HepG2 (cell line): ENCODE results near the gene PCSK5. TPM values are rescaled to one million over a fixed set of nuclear protein-coding genes. Genes with fewer than 3 reads are reported as not detected.

ENCODE experiments used
- ATAC-seq: fragments of 200-7000 bp; cut with Tn5 transposase; 3 replicates; pipeline ENCODE4 v1.9.1; 2020; ENCODE audit warnings: mild to moderate bottlenecking, moderate library complexity
- BruUV-seq: library from RNA; stranded (reverse); fragments of 400-500 nt; replicated peaks from 2 replicates; lab custom pipeline; 2021; lab: Mats Ljungman, UMichigan
- CTCF ChIA-PET: fragments of 300-600 bp; formaldehyde crosslinking; extraction: SDS; loops from one replicate; lab custom pipeline; 2021; ENCODE audit warnings: low total read pairs, inconsistent platforms, low intra/inter-chr PET ratio; lab: Yijun Ruan, JAX
- POLR2A ChIA-PET: fragments of 350-600 bp; sonication (Branson Sonifier 250); formaldehyde crosslinking; loops from one replicate; lab custom pipeline; 2020; ENCODE audit warnings: antibody characterized with exemption, inconsistent platforms; lab: Yijun Ruan, JAX
- DNase-seq: peaks from one replicate; pipeline ENCODE4 v3.0.0-alpha.2; 2015; ENCODE audit warnings: low spot score
- FAIRE-seq: peaks from 3 replicates; lab custom pipeline; 2011; peaks lifted over from hg19 to GRCh38; lab: Jason Lieb, UNC
- H2AFZ ChIP-seq: one replicate; pipeline ENCODE4 v1.6.1; 2011; ENCODE audit warnings: low read length, inconsistent platforms
- H3K27ac ChIP-seq: fragments of 300-600 bp; 3 replicates; pipeline ENCODE4 v1.8.0; 2011; ENCODE audit warnings: mixed run types, mild to moderate bottlenecking, mixed read lengths, low read length, inconsistent platforms; ENCODE audit not compliant: insufficient read depth; ENCODE audit errors: extremely low read length
- H3K27me3 ChIP-seq, 2 experiments: fragments of 200-600 bp in 1 of 2; 2 replicates in 1 of 2; 3 replicates in 1 of 2; pipeline versions ENCODE4 v1.6.0 to v1.8.0; 2011; ENCODE audit warnings: low read length in 2 of 2, mild to moderate bottlenecking in 2 of 2, moderate library complexity in 2 of 2, inconsistent platforms in 1 of 2; ENCODE audit not compliant: insufficient read depth in 2 of 2, control insufficient read depth in 1 of 2
- H3K36me3 ChIP-seq, 2 experiments: fragments of 200-600 bp in 1 of 2; replicated peaks in 1 of 2; 2 replicates in 1 of 2; 3 replicates in 1 of 2; pipeline versions ENCODE4 v1.5.1 to v1.8.0; 2011; ENCODE audit warnings: low read length in 2 of 2, inconsistent platforms in 1 of 2; ENCODE audit not compliant: insufficient read depth in 2 of 2, control insufficient read depth in 1 of 2
- H3K4me1 ChIP-seq: 2 replicates; pipeline ENCODE4 v1.5.1; 2012; ENCODE audit warnings: low read length, inconsistent platforms; ENCODE audit not compliant: insufficient read depth
- H3K4me2 ChIP-seq: 2 replicates; pipeline ENCODE4 v1.6.0; 2011; ENCODE audit warnings: low read depth, low read length, inconsistent platforms
- H3K4me3 ChIP-seq, 3 experiments: fragments of 200-600 bp in 1 of 3; sonication (generic), shearing (Covaris generic) in 1 of 3; replicated peaks in 1 of 3; 2 replicates each; pipeline ENCODE4 v1.5.1; 2011 to 2016; ENCODE audit warnings: low read length in 3 of 3, inconsistent platforms in 2 of 3, low read depth in 2 of 3, mild to moderate bottlenecking in 2 of 3, control low read depth in 1 of 3, mixed read lengths in 1 of 3; ENCODE audit not compliant: insufficient read depth in 1 of 3
- H3K79me2 ChIP-seq: one replicate; pipeline ENCODE4 v1.6.1; 2011; ENCODE audit warnings: low read length, inconsistent platforms; ENCODE audit not compliant: insufficient read depth
- H3K9ac ChIP-seq: 2 replicates; pipeline ENCODE4 v1.6.0; 2011; ENCODE audit warnings: mild to moderate bottlenecking, low read depth, low read length, inconsistent platforms; ENCODE audit not compliant: insufficient read depth
- H3K9me3 ChIP-seq: 2 replicates; pipeline ENCODE4 v1.5.1; 2012; ENCODE audit warnings: mild to moderate bottlenecking, low read length
- H4K20me1 ChIP-seq: 2 replicates; pipeline ENCODE4 v1.6.0; 2011; ENCODE audit warnings: inconsistent platforms, mild to moderate bottlenecking, low read length, moderate library complexity; ENCODE audit not compliant: insufficient read depth
- ETV6 ChIP-seq: sonication (generic); formaldehyde crosslinking; conservative IDR thresholded peaks from 2 replicates; pipeline ENCODE4 v1.4.0; 2020; ENCODE audit warnings: missing genetic modification reagents
- RBFOX2 ChIP-seq: fragments of 200-400 bp; formaldehyde crosslinking; IDR thresholded peaks from 2 replicates; pipeline ENCODE4 v1.6.1; 2017; ENCODE audit warnings: low read depth, mild to moderate bottlenecking, low read length
- RFXANK ChIP-seq: IDR thresholded peaks from 2 replicates; pipeline ENCODE4 v1.6.1; 2016
- ZBTB40 ChIP-seq, 2 experiments: fragments of 450-650 bp in 1 of 2; sonication (generic) in 1 of 2; formaldehyde crosslinking in 1 of 2; IDR thresholded peaks; 2 replicates each; pipeline versions ENCODE4 v1.6.1 to v1.8.0; 2016 to 2022; ENCODE audit warnings: antibody characterized with exemption in 1 of 2, mild to moderate bottlenecking in 1 of 2, missing genetic modification reagents in 1 of 2
- ZNF567 ChIP-seq: sonication (generic); formaldehyde crosslinking; IDR thresholded peaks from 2 replicates; pipeline ENCODE4 v1.8.1; 2023; ENCODE audit warnings: mild to moderate bottlenecking, missing genetic modification reagents, borderline replicate concordance
- WGBS: methylation state at CpG from one replicate; pipeline ENCODE4 v1.1.6; 2017; ENCODE audit warnings: low lambda C conversion rate; 5-methylcytosine and 5-hydroxymethylcytosine counted together
- in situ Hi-C: cut with HindIII; loops from 2 replicates; pipeline ENCODE4 v1.10.0; 2017; ENCODE audit warnings: low pct_unique_long_range_greater_than_20kb; ENCODE audit not compliant: extremely low pct_ligation_motif_present
- intact Hi-C: fragments of 100-400 bp; cut with micrococcal nuclease; formaldehyde crosslinking; loops from one replicate; pipeline ENCODE4 v1.10.0; 2022; ENCODE audit not compliant: unreplicated experiment
- polyA plus RNA-seq, 8 experiments: library from polyadenylated mRNA; depleted of rRNA in 3 of 8; stranded (reverse) in 7 of 8; unstranded in 1 of 8; fragments of >200 nt; fragmentation: Illumina TruSeq in 4 of 8; extraction: Trizol in 4 of 8; gene quantifications; 2 replicates each; pipeline versions ENCODE4 v1.2.1 to v1.2.3, GENCODE V29; 2011 to 2016; ENCODE audit warnings: low read depth in 4 of 8, missing spikeins in 1 of 8, mixed read lengths in 1 of 8; ENCODE audit not compliant: insufficient read depth in 1 of 8
- total RNA-seq, 5 experiments: library from RNA; depleted of rRNA; stranded (reverse); fragments of >200 nt; fragmentation: Illumina TruSeq; extraction: Trizol; gene quantifications; 2 replicates each; pipeline ENCODE4 v1.2.3, GENCODE V29; 2016; ENCODE audit warnings: low read depth in 1 of 5

PCSK5 gene
- total and polyA plus RNA-seq, 2 of the 13 experiments (the other 11 are each of a cell fraction or from before 2014, with no cell fraction given) = 0.55 to 0.66 TPM

GRCh38 chr9:76159293-76159926 lies 268.9 kb downstream of the PCSK5 start:
- ATAC-seq (no peak), DNase-seq (no peak), FAIRE-seq (no peak)
- Histone ChIP-seq H3K27ac (no peak overlapping the region), H3K36me3 (no peaks in the 10 kb centered on the region), H3K9me3 (no peaks in the 10 kb centered on the region), H3K9ac (no peak overlapping the region), H3K27me3 (no peaks in the 10 kb centered on the region), H3K4me3 (no peak overlapping the region), H3K4me1 (no peaks in the 10 kb centered on the region), H3K79me2 (no peaks in the 10 kb centered on the region), H4K20me1 (no peaks in the 10 kb centered on the region), H3K4me2 (no peak overlapping the region), H2AFZ (no peak overlapping the region)
- POLR2A ChIA-PET = no interaction called here
- in situ Hi-C loops (no loop called here), intact Hi-C loops (no loop called here)
- 70% methylated on average over 11 of the region's 11 CpGs for WGBS
- no TSS peak for BruUV-seq
- TF ChIP-seq ZBTB40 (IDR thresholded peaks at IDR 0.05) (no peak), ZBTB40 (CRISPR knock-in tag; IDR thresholded peaks at IDR 0.05) (no peak), ETV6 (CRISPR knock-in tag) (no peak), RBFOX2 (no peak), RFXANK (CRISPR knock-in tag) (no peak), ZNF567 (CRISPR knock-in tag) (no peak)
- CTCF ChIA-PET = no interaction called here
